Stimulated activated memory B cell treated with anti-CD40 and anti-IgM and Interleukin-4, amounts not matched to agents 10 μg/mL and 1 μg/mL and 100 μg/mL, for 72 hours (primary cell): ENCODE data around the gene MRPL17.
A peak's percentile ranks its signal among the peaks of the same experiment; 100 is the strongest.

Source experiments
- ATAC-seq: fragments of 150-1000 bp; cut with Tn5 transposase; 2 replicates; pipeline ENCODE4 v1.10.0; 2021
- H3K27ac Mint-ChIP-seq: one replicate; pipeline ENCODE4 v1.8.0; 2022; ENCODE audit warnings: mild to moderate bottlenecking, mixed read lengths
- H3K27me3 Mint-ChIP-seq: one replicate; pipeline ENCODE4 v1.8.0; 2022; ENCODE audit warnings: mixed read lengths
- H3K36me3 Mint-ChIP-seq: one replicate; pipeline ENCODE4 v1.8.0; 2022; ENCODE audit warnings: mixed read lengths
- H3K4me1 Mint-ChIP-seq: one replicate; pipeline ENCODE4 v1.8.0; 2022; ENCODE audit warnings: mixed read lengths
- H3K4me3 Mint-ChIP-seq: one replicate; pipeline ENCODE4 v1.8.0; 2022; ENCODE audit warnings: mild to moderate bottlenecking, moderate library complexity, mixed read lengths
- H3K9me3 Mint-ChIP-seq: one replicate; pipeline ENCODE4 v1.8.0; 2022; ENCODE audit warnings: mixed read lengths

Gene MRPL17

GRCh38 chr11:6667733-6668374 lies 15.3 kb downstream of the MRPL17 start:
- peak; percentile 86 for ATAC-seq
- peak overlapping the region; percentile 66 for H3K27ac Mint-ChIP-seq
- H3K4me1 Mint-ChIP-seq = peaks cover 15% of the 10 kb centered on the region
- no peaks in the 10 kb centered on the region for H3K36me3 Mint-ChIP-seq
- no peaks in the 10 kb centered on the region for H3K9me3 Mint-ChIP-seq
- H3K27me3 Mint-ChIP-seq = no peaks in the 10 kb centered on the region
- H3K4me3 Mint-ChIP-seq = no peak overlapping the region

GRCh38 chr11:6666302-6667183 lies 16.6 kb downstream of the MRPL17 start:
- no peak for ATAC-seq
- Mint-ChIP-seq H3K27me3 (no peaks in the 10 kb centered on the region), H3K9me3 (no peaks in the 10 kb centered on the region), H3K4me3 (no peak overlapping the region), H3K36me3 (no peaks in the 10 kb centered on the region), H3K4me1 (peaks cover 15% of the 10 kb centered on the region), H3K27ac (peak overlapping the region; percentile 66)

GRCh38 chr11:6664551-6664950 lies 18.6 kb downstream of the MRPL17 start:
- no peaks in the 10 kb centered on the region for H3K27me3 Mint-ChIP-seq
- no peak overlapping the region for H3K27ac Mint-ChIP-seq

GRCh38 chr11:6663794-6664469 lies 19.2 kb downstream of the MRPL17 start:
- Mint-ChIP-seq H3K4me1 (peaks cover 15% of the 10 kb centered on the region), H3K9me3 (no peaks in the 10 kb centered on the region), H3K36me3 (no peaks in the 10 kb centered on the region), H3K27ac (no peak overlapping the region), H3K27me3 (no peaks in the 10 kb centered on the region), H3K4me3 (no peak overlapping the region)
- ATAC-seq = no peak

More at GRCh38 chr11:6664551-6664950, 18.6 kb downstream of the MRPL17 start:
- H3K4me3 Mint-ChIP-seq = no peak overlapping the region
- no peaks in the 10 kb centered on the region for H3K36me3 Mint-ChIP-seq
- peaks cover 15% of the 10 kb centered on the region for H3K4me1 Mint-ChIP-seq
- ATAC-seq = no peak
- H3K9me3 Mint-ChIP-seq = no peaks in the 10 kb centered on the region

GRCh38 chr11:6660712-6661111 lies 22.4 kb downstream of the MRPL17 start:
- H3K27ac Mint-ChIP-seq = no peak overlapping the region
- no peaks in the 10 kb centered on the region for H3K9me3 Mint-ChIP-seq
- peaks cover 10% of the 10 kb centered on the region for H3K4me1 Mint-ChIP-seq
- ATAC-seq = no peak
- H3K27me3 Mint-ChIP-seq = peaks cover 14% of the 10 kb centered on the region
- H3K36me3 Mint-ChIP-seq = peaks cover 8% of the 10 kb centered on the region
- no peak overlapping the region for H3K4me3 Mint-ChIP-seq

GRCh38 chr11:6658647-6659046 lies 24.5 kb downstream of the MRPL17 start:
- Mint-ChIP-seq H3K4me1 (peaks cover 10% of the 10 kb centered on the region), H3K36me3 (peaks cover 8% of the 10 kb centered on the region), H3K4me3 (no peak overlapping the region), H3K27me3 (peaks cover 15% of the 10 kb centered on the region), H3K9me3 (no peaks in the 10 kb centered on the region), H3K27ac (no peak overlapping the region)
- no peak for ATAC-seq

GRCh38 chr11:6657346-6657745 lies 25.8 kb downstream of the MRPL17 start:
- Mint-ChIP-seq H3K36me3 (peaks cover 8% of the 10 kb centered on the region), H3K4me3 (no peak overlapping the region), H3K4me1 (peaks cover 10% of the 10 kb centered on the region), H3K9me3 (no peaks in the 10 kb centered on the region), H3K27me3 (peaks cover 15% of the 10 kb centered on the region), H3K27ac (no peak overlapping the region)
- ATAC-seq = no peak

- H3K4me3 Mint-ChIP-seq = no peak overlapping the region
- H3K27me3 Mint-ChIP-seq = peaks cover 15% of the 10 kb centered on the region
- no peak overlapping the region for H3K27ac Mint-ChIP-seq
- ATAC-seq = no peak
- H3K4me1 Mint-ChIP-seq = peaks cover 10% of the 10 kb centered on the region
- peaks cover 8% of the 10 kb centered on the region for H3K36me3 Mint-ChIP-seq
- no peaks in the 10 kb centered on the region for H3K9me3 Mint-ChIP-seq
These were observed 26.2 kb downstream of the MRPL17 start for GRCh38 chr11:6656936-6657335.

- H3K27ac Mint-ChIP-seq = peak overlapping the region; percentile 69
- H3K27me3 Mint-ChIP-seq = peaks cover 15% of the 10 kb centered on the region
- no peak for ATAC-seq
- H3K4me3 Mint-ChIP-seq = peak overlapping the region; percentile 76
- H3K9me3 Mint-ChIP-seq = no peaks in the 10 kb centered on the region
- peaks cover 8% of the 10 kb centered on the region for H3K36me3 Mint-ChIP-seq
- H3K4me1 Mint-ChIP-seq = peaks cover 10% of the 10 kb centered on the region
These were observed 26.6 kb downstream of the MRPL17 start for GRCh38 chr11:6656584-6656915.

- peaks cover 10% of the 10 kb centered on the region for H3K4me1 Mint-ChIP-seq
- H3K9me3 Mint-ChIP-seq = no peaks in the 10 kb centered on the region
- H3K27me3 Mint-ChIP-seq = peaks cover 15% of the 10 kb centered on the region
- no peak for ATAC-seq
- peak within 1 kb of the TSS; percentile 76 for H3K4me3 Mint-ChIP-seq
- peak within 1 kb of the TSS; percentile 69 for H3K27ac Mint-ChIP-seq
- peaks cover 8% of the 10 kb centered on the region for H3K36me3 Mint-ChIP-seq
These were observed 27.2 kb downstream of the MRPL17 start, which contains the start of gene DCHS1 for GRCh38 chr11:6655790-6656583. Gene DCHS1 (minus strand): TSS chr11:6655809. CDS start chr11:6641613, 14,196 bp downstream.

- Mint-ChIP-seq H3K4me3 (no peak overlapping the region), H3K27ac (no peak overlapping the region), H3K27me3 (peaks cover 15% of the 10 kb centered on the region), H3K9me3 (no peaks in the 10 kb centered on the region), H3K36me3 (peaks cover 8% of the 10 kb centered on the region), H3K4me1 (peaks cover 10% of the 10 kb centered on the region)
- ATAC-seq = peak; percentile 39
These were observed 27.9 kb downstream of the MRPL17 start for GRCh38 chr11:6655020-6655789.

- no peak overlapping the region for H3K27ac Mint-ChIP-seq
- no peak overlapping the region for H3K4me3 Mint-ChIP-seq
- peaks cover 15% of the 10 kb centered on the region for H3K27me3 Mint-ChIP-seq
- no peak for ATAC-seq
- H3K9me3 Mint-ChIP-seq = no peaks in the 10 kb centered on the region
- H3K36me3 Mint-ChIP-seq = peaks cover 8% of the 10 kb centered on the region
- H3K4me1 Mint-ChIP-seq = peaks cover 10% of the 10 kb centered on the region
These were observed 28.7 kb downstream of the MRPL17 start for GRCh38 chr11:6654281-6655019.

GRCh38 chr11:6653656-6654055 lies 29.5 kb downstream of the MRPL17 start:
- no peak overlapping the region for H3K4me3 Mint-ChIP-seq
- no peak for ATAC-seq
- H3K27ac Mint-ChIP-seq = no peak overlapping the region
- H3K36me3 Mint-ChIP-seq = peaks cover 8% of the 10 kb centered on the region
- no peaks in the 10 kb centered on the region for H3K9me3 Mint-ChIP-seq
- H3K27me3 Mint-ChIP-seq = peaks cover 15% of the 10 kb centered on the region
- H3K4me1 Mint-ChIP-seq = peaks cover 10% of the 10 kb centered on the region

- H3K9me3 Mint-ChIP-seq = no peaks in the 10 kb centered on the region
- H3K4me3 Mint-ChIP-seq = no peak overlapping the region
- H3K4me1 Mint-ChIP-seq = peaks cover 10% of the 10 kb centered on the region
- H3K27ac Mint-ChIP-seq = no peak overlapping the region
- H3K27me3 Mint-ChIP-seq = peaks cover 15% of the 10 kb centered on the region
- no peak for ATAC-seq
- H3K36me3 Mint-ChIP-seq = peaks cover 8% of the 10 kb centered on the region
These were observed 30.0 kb downstream of the MRPL17 start for GRCh38 chr11:6653097-6653496.
